OCI-LY1 (cell line): ENCODE measurements around the gene ZNF407.

Source experiments
- CTCF ChIP-seq: fragments of 200-600 bp; sonication (generic), shearing (Covaris generic); IDR thresholded peaks from 2 replicates; pipeline ENCODE4 v1.5.1; 2017; ENCODE audit warnings: mild to moderate bottlenecking, antibody characterized with exemption, low read length, moderate library complexity, mixed read lengths
- EZH2 ChIP-seq: fragments of 200-600 bp; sonication (generic), shearing (Covaris generic); IDR thresholded peaks from 2 replicates; pipeline ENCODE4 v1.8.0; 2017; ENCODE audit warnings: borderline replicate concordance, mixed run types, mild to moderate bottlenecking, antibody characterized with exemption, low read length, moderate library complexity, mixed read lengths

GRCh38 chr18:74702950-74703349, 105.3 kb downstream of the ZNF407 start:
- TF ChIP-seq CTCF (no peak), EZH2 (no peak)
